MCF 10A (cell line): ENCODE data around the gene COL6A2. TPM values are rescaled to one million over a fixed set of nuclear protein-coding genes. Genes with fewer than 3 reads are reported as not detected.

Source experiments
- BruUV-seq: library from RNA; stranded (reverse); fragments of 400-500 nt; replicated peaks from 2 replicates; lab custom pipeline; 2021; lab: Mats Ljungman, UMichigan
- CTCF ChIA-PET: fragments of 300-600 bp; sonication (Branson Sonifier 250); formaldehyde crosslinking; extraction: SDS; loops from one replicate; lab custom pipeline; 2021; ENCODE audit warnings: antibody characterized with exemption, inconsistent platforms; lab: Yijun Ruan, JAX
- POLR2A ChIA-PET: fragments of 300-600, 350-650 bp; sonication (Branson Sonifier 250); formaldehyde crosslinking; extraction: SDS; loops from one replicate; lab custom pipeline; 2020; ENCODE audit warnings: antibody characterized with exemption, inconsistent platforms; lab: Yijun Ruan, JAX
- DNase-seq: peaks from one replicate; pipeline ENCODE4 v3.0.0-alpha.2; 2018; ENCODE audit not compliant: unreplicated experiment
- H3K27ac Mint-ChIP-seq: one replicate; pipeline ENCODE4 v1.8.0; 2022; ENCODE audit warnings: mild to moderate bottlenecking, low read depth, mixed read lengths; ENCODE audit not compliant: unreplicated experiment
- H3K27me3 Mint-ChIP-seq: one replicate; pipeline ENCODE4 v1.8.0; 2022; ENCODE audit warnings: mixed read lengths; ENCODE audit not compliant: insufficient read depth, unreplicated experiment
- H3K36me3 Mint-ChIP-seq: one replicate; pipeline ENCODE4 v1.8.0; 2022; ENCODE audit warnings: mild to moderate bottlenecking, moderate library complexity, mixed read lengths; ENCODE audit not compliant: insufficient read depth, unreplicated experiment
- H3K4me1 Mint-ChIP-seq: one replicate; pipeline ENCODE4 v1.8.0; 2022; ENCODE audit warnings: mixed read lengths; ENCODE audit not compliant: insufficient read depth, unreplicated experiment
- H3K4me3 Mint-ChIP-seq: one replicate; pipeline ENCODE4 v1.8.0; 2022; ENCODE audit warnings: mild to moderate bottlenecking, moderate library complexity, mixed read lengths; ENCODE audit not compliant: unreplicated experiment
- H3K9me3 Mint-ChIP-seq: one replicate; pipeline ENCODE4 v1.8.0; 2022; ENCODE audit warnings: mixed read lengths; ENCODE audit not compliant: unreplicated experiment
- CTCF ChIP-seq: fragments of 200-600 bp; IDR thresholded peaks from one replicate; pipeline ENCODE4 v1.8.0; 2022; ENCODE audit warnings: antibody characterized with exemption, mild to moderate bottlenecking; ENCODE audit not compliant: unreplicated experiment
- intact Hi-C: fragments of 100-400 bp; cut with micrococcal nuclease; formaldehyde crosslinking; loops from 2 replicates; pipeline ENCODE4 v1.14.1; 2022
- total RNA-seq: library from RNA; stranded (reverse); gene quantifications from 2 replicates; pipeline ENCODE4 v1.2.3, GENCODE V29; 2022

Gene COL6A2
- total RNA-seq, 1 experiment from 2014 or later: 0.61 TPM

- Mint-ChIP-seq H3K9me3 (no peaks in the 10 kb centered on the region), H3K4me1 (no peaks in the 10 kb centered on the region), H3K27ac (no peak overlapping the region), H3K27me3 (no peaks in the 10 kb centered on the region), H3K36me3 (no peaks in the 10 kb centered on the region), H3K4me3 (no peak overlapping the region)
- TF ChIP-seq CTCF: no peak
- POLR2A ChIA-PET: no interaction called here
- intact Hi-C loops: no loop called here
- DNase-seq: no peak
- CTCF ChIA-PET: interaction anchor here (1.0 to 1.2 kb wide), 2 partner anchors 9 to 70 kb away, joined by 3 to 6 read pairs; no protein-coding TSS in a partner anchor
- BruUV-seq: no TSS peak
Observed at GRCh38 chr21:46151989-46152926, 54.3 kb downstream of the COL6A2 start.

GRCh38 chr21:46152927-46153246 lies 55.0 kb downstream of the COL6A2 start:
- no peak for TF ChIP-seq CTCF
- H3K4me3 Mint-ChIP-seq: no peak overlapping the region
- ChIA-PET CTCF (interaction anchor here (1.0 to 1.4 kb wide), 3 partner anchors 9 to 70 kb away, joined by 3 to 6 read pairs (median 4); no protein-coding TSS in a partner anchor), POLR2A (no interaction called here)
- intact Hi-C loops: no loop called here
- no peak for DNase-seq
- H3K9me3 Mint-ChIP-seq: no peaks in the 10 kb centered on the region
- BruUV-seq: no TSS peak
- no peaks in the 10 kb centered on the region for H3K27me3 Mint-ChIP-seq
- H3K36me3 Mint-ChIP-seq: no peaks in the 10 kb centered on the region
- H3K4me1 Mint-ChIP-seq: no peaks in the 10 kb centered on the region
- no peak overlapping the region for H3K27ac Mint-ChIP-seq

- Mint-ChIP-seq H3K36me3 (no peaks in the 10 kb centered on the region), H3K9me3 (no peaks in the 10 kb centered on the region), H3K4me1 (no peaks in the 10 kb centered on the region), H3K27ac (no peak overlapping the region), H3K27me3 (no peaks in the 10 kb centered on the region), H3K4me3 (no peak overlapping the region)
- DNase-seq: peak; percentile 11
- CTCF ChIA-PET: interaction anchor here (0.6 to 1.4 kb wide), 4 partner anchors 10 to 1168 kb away, joined by 3 to 6 read pairs (median 4); no protein-coding TSS in a partner anchor
- BruUV-seq: no TSS peak
- peak; percentile 52 for TF ChIP-seq CTCF
- intact Hi-C loops: no loop called here
- POLR2A ChIA-PET: no interaction called here
Observed at GRCh38 chr21:46153247-46154154, 55.6 kb downstream of the COL6A2 start.
